Activated CD8-positive, alpha-beta memory T cell treated with anti-CD3 and anti-CD28 coated beads, Interleukin-2, amount 50 U/mL, for 24 hours (primary cell): ENCODE results near the gene RNF144B.
"Not testable (repeated sequence)": the region's sequence is repeated elsewhere in the genome, so short reads cannot be mapped to it uniquely, and the experiment has no call there.

Source experiments
- DNase-seq: peaks from one replicate; pipeline ENCODE4 v3.0.0-alpha.2; 2020; ENCODE audit errors: extremely low read depth

RNF144B gene

GRCh38 chr6:18387061-18387721, at the start of gene RNF144B:
Gene RNF144B (plus strand): TSS chr6:18387350. CDS start chr6:18399535, 12,185 bp downstream.
- peak; percentile 27 for DNase-seq

- DNase-seq: no peak
Measured at GRCh38 chr6:18339599-18339998, 47.6 kb upstream of the RNF144B start.

DNA sequence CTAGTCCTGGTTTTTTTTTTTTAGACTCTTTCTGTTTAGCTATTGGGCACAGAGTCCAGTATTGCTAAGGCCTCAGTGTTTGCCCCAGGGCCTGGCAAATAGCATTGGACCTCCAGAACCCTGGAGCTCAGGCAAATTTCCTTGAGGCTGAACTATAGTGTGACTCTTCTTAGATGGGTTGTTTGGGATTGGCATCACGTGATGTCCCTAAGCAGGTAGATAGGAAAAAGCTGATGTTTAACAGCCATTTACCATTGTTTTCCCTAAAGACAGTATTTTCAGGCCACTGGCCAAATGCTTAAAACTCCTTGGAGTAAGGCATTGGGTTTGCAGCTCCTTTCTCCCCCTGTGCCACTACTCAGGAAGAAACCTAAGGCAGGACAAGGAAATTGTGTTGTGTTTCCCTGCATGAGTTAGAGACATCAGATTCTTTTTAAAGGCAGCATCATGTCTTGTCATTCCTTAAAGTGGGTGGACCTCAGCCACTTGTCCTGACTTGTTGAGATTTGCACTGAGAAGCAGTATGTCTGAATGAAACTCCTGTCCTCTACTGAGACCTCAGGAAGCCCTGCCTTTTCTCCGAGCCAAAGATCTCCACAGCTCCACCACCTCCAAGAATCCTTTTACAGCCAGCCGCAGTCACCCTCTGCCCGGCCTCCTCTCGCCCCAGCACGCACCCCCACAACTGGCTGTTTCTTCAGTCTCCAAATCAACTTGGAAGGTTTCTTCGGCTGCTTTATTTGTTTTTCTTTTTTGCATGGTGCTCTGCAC, 46.2 kb upstream of the RNF144B start:
- no peak for DNase-seq

DNA sequence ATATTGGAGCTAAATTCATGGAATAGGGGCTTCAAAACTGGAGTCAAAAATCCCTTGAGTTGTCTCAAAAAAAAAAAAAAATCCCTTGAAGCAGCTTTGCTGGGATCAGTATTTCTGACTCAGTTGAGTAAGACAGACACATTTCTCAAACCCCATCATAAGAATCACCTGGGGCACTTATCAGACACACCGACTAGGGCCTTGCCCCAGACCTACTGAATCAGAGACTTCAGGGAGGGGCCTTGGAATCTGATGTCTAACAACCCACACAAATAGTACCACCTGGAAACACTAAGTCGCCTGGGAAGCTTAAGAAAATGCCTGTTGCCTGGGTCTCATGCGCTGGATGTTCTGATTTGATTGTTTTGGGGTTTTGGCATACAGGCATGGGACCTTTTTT, 44.9 kb upstream of the RNF144B start:
- DNase-seq: no peak

- no peak for DNase-seq
Measured at GRCh38 chr6:18343741-18344140, 43.4 kb upstream of the RNF144B start.

GRCh38 chr6:18347021-18347577, 40.1 kb upstream of the RNF144B start:
- no peak for DNase-seq

DNA sequence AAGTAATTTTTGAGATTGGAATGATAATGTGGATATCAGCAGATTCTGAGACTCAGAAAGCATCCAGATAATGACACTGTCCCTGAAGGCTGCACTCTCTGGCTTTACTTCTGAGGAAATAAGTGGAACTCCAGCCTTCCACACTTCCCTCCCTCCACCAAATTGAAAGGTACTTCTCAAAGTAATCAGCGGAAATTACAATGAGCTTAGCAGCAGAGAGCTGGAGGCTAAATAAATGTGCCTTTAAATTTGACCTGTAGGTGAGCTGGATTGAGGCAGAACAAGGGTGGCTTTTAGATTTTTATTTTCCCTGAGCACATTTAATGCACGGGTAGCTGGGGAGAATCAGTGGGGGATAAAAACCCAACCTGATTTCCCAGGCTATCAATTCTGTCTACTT, 39.3 kb upstream of the RNF144B start:
- DNase-seq: no peak

- no peak for DNase-seq
Measured at GRCh38 chr6:18349386-18349785, 37.8 kb upstream of the RNF144B start.

GRCh38 chr6:18350271-18350670, 36.9 kb upstream of the RNF144B start:
- no peak for DNase-seq

DNA sequence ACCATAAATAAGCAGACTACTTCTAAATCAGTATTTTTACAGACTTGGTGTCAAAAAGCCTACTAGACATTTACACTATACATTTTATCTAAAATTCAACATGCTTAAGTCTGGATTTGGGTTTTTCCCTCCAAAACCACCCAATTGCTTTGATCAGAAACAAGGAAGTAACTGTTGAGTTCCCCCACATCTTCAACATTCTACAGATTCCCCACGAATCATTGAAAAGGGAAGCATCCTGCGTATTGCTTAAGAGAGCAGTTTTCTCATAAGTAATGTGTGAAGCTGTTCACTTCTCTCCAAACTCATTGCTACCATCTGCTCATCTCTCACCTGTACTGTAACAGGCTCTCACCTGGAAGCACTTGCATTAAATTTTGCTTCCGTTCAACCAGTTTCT, 36.4 kb upstream of the RNF144B start:
- no peak for DNase-seq

- no peak for DNase-seq
Measured at GRCh38 chr6:18352001-18352400, 35.1 kb upstream of the RNF144B start.

GRCh38 chr6:18352842-18353241, 34.3 kb upstream of the RNF144B start:
- DNase-seq: no peak

GRCh38 chr6:18353251-18353650, 33.9 kb upstream of the RNF144B start:
- no peak for DNase-seq

- not testable (repeated sequence) for DNase-seq
Measured at GRCh38 chr6:18357546-18357945, 29.6 kb upstream of the RNF144B start.

GRCh38 chr6:18359237-18359885, 27.8 kb upstream of the RNF144B start:
- no peak for DNase-seq

DNA sequence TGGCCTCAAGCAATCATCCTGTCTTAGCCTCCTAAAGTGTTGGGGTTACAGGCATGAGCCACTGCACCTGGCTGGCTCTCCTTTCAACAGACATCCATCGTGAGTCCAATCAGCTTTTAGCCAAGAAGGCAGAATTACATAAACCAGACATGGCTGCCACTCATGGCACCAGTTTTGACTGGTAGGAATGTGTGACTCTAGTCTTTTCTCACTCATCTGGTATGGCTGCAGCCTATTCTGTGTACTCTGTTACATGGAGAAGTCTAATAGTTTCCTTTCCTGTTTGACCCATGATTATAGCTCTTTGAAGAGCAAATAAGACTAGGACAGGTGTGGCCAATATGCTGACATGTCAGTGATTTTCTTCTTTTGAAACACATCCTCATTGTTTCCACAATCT, 27.0 kb upstream of the RNF144B start:
- DNase-seq: no peak

- DNase-seq: no peak
Measured at GRCh38 chr6:18362058-18362561, 25.0 kb upstream of the RNF144B start.

- no peak for DNase-seq
Measured at GRCh38 chr6:18363746-18364145, 23.4 kb upstream of the RNF144B start.

- DNase-seq: not testable (repeated sequence)
Measured at GRCh38 chr6:18364561-18364960, 22.6 kb upstream of the RNF144B start.

GRCh38 chr6:18367371-18367770, 19.8 kb upstream of the RNF144B start:
- no peak for DNase-seq

- DNase-seq: no peak
Measured at GRCh38 chr6:18368277-18369105, 18.7 kb upstream of the RNF144B start.
